HG03175 (cell line): Measurements from ENCODE around the gene TRIM32.

Experiments used
- ATAC-seq: cut with Tn5 transposase; IDR thresholded peaks from one replicate; pipeline ENCODE4 v1.9.1; 2021; ENCODE audit warnings: mild to moderate bottlenecking, moderate library complexity; ENCODE audit not compliant: unreplicated experiment

The TRIM32 gene

DNA sequence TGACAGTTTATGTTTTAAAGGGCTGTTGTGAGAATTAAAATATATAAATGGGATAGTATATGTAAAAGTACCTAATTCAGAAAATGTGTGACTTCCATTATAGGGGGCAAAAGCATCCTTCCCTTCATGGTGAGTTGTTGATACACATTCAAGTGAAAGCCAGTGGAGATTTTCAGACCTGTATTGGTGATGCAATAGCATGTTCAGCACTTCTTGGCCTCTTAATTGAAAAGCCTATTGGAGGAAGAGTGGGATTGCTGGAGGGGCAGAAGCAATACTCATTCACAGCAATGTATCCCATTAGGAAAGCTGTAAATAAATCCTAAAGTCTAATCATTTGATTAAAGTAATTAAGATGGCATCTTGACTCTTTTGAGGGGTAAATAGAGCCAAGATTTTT lies 17.4 kb downstream of the TRIM32 start:
- ATAC-seq, result no peak

DNA sequence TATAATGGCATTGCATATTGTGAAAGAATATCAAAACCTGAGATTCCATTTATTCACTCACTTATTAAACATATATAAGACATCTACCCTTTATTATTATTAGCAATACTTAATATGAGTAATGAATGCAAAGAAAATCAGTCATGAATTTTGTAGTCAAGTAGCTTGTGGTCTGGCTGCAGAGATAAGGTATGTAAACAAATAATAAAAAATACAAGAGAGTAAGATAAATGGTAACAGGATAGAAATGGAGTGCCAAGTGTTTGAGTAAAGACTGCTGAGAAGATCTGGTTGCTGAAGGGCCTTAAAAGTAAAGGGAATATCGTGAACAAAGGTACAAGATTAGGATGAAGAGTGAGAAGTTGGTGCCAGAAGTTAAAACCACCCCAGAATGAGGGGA lies 18.4 kb downstream of the TRIM32 start:
- ATAC-seq, result no peak

DNA sequence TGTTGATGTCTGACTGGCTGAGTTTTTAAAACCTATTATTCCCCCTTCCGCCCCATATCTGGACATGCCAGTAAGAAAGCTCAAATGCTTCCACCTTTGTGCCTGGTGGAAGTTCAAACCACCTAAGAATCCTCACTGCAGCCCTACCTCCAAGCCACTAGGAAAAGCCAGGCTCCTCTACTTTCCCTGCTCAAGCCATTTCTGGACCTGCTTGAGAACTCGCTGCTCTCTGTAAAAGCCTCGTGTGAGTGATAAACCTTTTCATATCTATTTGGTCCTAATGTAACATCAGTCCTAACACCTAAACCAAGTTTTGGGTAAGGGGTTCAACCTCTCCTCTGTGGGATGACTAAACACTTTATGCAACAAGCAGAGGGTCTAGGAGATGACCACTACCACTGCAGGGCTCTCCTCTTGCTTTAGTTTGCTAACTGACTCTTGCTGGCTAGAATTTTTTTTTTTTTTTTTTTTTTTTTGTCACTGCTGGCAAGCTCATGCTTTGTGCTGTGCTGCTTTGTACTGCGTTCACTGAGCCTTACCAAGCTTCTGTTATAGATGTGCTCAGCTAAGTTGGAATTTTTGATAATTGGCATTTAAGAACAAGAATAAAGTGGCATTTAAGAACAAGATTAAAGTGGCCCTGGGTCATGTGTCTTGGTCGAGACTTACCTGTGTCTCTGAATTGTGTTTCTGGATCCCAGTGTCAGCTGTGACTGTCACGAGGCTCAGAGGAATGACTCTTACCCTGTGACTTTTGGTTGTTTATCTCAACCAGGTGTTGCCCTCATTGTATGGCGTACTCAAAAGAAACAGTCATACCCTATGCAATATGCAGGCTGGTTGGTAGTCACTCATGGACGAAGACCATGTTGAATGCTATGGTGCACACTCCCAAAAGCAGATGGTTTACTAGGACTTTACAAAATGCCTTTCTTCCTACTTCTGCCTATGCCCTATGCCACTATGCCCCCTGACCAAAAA lies 19.5 kb downstream of the TRIM32 start:
- ATAC-seq, result no peak

DNA sequence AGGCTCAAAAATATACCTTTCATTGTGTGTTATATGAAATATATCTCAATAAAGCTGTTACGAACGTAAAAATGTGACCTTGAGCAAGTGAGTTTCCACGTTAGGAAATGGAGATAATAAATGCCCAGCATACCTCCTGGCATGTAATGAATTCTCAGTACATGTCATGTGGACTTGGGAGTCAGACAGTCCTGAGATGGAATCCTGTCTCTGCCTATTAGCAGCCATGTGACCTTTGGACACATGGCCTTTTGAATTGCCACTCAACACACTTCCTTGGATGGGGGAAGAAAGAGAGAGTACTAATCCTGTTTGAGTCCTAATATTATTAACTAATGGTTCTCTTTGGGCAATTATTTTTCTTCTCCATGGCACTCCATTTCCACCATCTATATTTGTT lies 25.7 kb downstream of the TRIM32 start:
- no peak for ATAC-seq

DNA sequence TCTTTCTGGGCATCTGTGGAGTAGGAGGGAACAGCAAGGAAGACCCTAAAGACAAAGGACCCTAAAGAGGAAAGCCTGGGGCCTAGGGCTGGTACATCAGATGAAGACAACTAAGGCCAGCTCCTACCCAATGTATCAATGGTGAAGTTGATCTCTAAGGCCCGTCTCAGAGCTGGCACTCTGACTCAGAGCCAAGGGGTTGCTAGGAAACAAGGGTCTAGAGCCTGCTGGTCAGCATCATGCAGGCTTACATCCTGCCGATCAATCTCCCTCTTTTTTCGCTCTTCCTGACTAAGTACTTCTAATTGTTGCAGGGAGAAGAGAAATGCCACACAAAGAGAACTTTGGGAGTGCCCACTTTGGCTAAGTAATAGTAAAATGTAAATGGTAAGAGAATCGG lies 26.2 kb downstream of the TRIM32 start:
- ATAC-seq, result no peak

DNA sequence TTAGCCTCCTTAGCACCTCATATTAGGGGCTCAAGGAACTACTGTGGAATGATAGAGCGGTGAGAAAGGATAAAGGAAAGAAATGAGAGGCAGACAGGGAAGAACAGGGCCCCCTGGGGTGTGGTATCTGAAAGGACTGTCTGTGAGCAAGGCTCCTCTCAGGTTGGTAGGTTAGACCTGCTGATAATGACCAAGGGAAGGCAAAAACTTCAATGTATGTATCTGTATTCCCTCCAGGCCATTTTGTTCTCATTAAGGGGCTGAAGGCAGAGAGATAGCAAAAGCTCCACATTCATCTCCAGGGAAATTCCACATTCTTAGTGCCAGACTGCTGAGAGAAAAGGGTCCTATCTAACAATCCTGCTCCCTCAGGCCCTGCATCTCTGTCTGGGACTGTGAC lies 28.6 kb downstream of the TRIM32 start:
- no peak for ATAC-seq

DNA sequence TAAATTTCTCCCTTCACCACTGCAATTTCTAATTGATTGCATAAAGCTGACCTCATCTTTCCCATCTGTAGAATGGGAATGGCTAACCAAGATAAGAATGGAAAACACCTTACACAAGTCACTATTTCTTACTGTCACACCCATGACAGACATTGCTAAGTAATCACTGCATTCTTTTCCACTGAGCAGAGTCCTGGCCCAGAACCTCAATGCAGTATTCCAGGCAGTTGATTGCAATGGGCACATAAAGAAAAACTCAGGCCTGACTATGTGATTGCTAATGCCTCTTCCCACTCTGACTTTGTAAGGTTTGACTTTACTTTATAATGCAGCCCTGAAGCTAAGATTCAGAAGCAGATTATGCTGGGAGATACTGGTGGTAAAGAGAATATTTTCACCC lies 29.3 kb downstream of the TRIM32 start:
- ATAC-seq, result no peak

DNA sequence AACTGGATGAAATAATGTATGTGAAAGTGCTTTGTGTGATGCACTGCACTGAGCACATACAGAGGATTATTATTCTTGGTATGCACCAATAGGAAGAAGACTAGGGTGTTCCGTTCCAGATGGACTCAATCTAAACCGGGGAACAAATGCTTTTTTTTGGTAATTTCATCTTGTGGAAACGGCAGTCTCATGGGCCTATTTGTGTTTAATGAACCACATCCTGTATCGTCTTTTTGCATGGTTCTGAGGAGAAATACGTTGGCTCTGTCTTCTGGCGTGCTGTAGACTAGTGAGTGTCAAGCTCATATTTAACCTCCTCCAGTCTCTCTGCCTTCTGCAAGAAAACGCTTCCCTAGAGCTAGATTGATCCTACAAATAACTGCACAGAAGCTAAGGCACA lies 30.0 kb downstream of the TRIM32 start:
- no peak for ATAC-seq

DNA sequence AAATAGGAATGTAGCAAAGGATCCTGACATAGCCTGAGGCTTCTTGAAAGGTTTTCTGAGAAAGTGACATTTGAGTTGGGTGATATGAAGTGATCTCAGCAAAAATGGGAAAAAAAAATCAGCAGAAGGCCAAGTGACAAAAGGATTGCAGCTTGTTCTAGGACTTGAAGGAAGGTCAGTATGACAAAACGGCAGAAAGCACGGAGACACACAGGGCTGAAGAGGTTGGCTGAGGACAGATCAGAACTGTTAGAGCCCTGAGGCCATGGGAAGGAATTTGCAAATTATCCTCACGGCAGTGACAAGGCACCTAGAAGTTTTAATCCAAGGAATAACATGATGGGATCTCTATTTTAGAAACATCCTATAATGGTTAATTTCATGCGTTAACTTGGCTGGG lies 31.0 kb downstream of the TRIM32 start:
- ATAC-seq, result no peak

DNA sequence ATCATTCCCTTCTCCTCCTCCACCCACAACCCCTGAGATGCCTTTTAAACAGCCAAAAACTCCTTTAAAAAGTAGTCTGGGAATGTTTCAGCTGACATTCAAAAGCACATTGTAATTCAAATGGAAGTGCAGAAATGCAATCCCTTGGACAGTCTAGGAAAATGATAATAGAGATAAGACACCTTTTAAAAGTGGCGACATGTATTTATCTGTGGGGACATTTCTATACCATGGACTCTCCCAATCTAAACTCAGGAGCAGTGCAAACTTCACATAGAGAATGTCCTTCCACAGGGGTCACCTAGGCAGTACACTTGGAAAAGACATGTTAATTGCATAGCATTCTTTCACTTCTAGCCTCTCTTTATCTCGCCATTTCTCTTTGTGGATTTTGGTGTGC lies 33.0 kb downstream of the TRIM32 start:
- no peak for ATAC-seq

DNA sequence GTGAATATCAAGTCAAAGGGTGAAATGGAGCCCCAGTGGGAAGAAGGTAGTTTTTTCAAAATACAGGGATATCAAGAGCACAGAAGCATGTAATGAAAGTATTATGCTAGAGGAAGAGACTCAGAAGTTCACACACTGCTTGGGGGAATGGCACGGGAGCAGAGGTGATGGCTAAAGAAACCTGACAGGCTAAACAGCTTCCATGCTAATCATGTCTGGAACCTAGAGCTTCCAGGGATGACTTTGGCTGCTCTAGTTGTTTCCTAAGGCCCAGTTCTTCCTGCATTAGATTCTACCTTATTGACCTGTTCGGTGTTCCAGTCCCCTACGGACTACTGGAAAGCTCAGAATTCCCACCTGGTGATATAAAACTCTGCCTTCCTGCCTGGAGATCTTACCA lies 34.3 kb downstream of the TRIM32 start:
- ATAC-seq, result no peak

DNA sequence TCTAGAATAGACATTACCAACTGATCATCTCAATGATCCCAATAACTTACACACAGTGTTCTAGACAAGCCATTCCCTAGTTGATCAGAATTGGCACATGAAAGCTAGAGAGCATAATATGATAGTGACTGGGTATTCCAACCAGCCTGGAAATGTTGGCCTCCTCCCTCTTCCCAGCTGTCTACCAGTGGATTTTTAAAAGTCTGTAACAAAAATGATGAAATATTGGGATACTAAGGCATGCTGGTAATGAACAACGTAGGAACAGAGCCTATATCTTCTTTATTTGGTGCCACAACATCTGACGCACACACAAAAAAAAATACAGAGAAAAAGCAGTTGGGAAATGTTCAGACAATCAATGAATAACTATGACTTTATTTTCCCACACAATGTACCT lies 34.8 kb downstream of the TRIM32 start:
- ATAC-seq, result no peak

DNA sequence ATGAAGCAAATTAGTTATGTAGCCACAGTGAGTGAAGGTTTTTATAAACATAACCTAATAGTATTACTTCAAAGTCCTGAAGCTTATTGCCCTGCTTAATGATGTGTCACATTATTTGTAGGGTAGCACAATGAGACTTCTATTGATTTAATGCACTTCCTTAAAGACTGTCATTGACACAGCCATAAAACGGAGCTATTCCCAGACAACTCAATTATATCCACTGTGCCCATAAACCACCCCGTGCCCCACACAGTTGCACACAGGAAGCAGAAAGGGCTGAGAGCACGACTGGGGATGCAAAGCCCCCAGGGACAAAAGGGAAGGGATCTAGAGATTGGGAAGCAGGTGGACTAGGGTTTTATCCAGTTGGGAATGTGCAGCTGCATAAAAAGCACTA lies 37.0 kb downstream of the TRIM32 start:
- no peak for ATAC-seq

DNA sequence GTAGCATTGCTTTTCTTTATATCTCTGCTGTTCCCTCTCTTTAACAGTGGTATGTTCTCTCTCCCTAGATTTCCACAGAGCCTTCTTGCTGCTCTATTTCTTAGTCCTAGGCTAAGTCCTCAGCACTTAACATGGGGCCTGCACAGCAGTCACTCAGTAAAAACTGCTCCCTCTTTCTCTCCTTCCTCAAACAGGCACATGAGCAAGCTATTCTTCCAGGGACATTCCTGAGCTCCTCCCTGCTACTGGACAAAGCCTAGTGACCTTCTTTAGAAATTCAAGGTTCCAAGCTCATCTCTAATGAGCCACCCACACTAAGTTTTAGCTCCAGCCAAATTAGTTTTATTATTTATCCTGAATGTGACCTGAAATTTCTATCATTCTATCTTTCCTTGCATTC lies 39.5 kb downstream of the TRIM32 start:
- ATAC-seq, result no peak

DNA sequence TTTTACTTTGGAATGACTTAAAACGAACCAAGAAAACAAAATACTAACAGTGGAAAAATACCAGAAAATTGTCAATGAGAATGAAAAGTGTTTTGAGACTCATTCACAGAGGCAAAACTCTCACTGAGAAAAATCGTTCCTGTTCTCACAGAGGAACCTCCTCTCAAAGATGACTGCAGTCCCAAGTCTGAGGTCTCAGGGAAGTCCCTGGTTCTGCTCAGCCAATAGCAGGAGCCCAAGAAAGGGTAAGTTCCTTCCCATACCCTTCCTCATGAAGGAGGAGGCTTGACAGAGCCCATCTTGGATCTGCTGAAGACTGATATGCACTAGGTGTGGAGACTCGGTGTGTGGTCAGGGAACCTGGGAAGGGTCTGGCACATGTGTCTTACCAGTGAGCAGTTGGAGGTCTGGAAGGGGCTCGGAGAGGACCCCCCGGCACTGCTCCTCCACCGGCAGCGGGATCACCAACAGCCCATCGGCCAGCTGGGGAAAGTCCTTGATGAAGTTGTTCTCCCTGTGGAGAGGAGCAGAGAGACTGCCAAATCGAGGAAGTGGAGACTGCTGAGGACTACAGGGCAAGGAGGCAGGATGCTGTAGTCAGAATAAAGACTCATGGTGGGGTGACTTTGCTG lies 46.0 kb downstream of the TRIM32 start:
- no peak for ATAC-seq

DNA sequence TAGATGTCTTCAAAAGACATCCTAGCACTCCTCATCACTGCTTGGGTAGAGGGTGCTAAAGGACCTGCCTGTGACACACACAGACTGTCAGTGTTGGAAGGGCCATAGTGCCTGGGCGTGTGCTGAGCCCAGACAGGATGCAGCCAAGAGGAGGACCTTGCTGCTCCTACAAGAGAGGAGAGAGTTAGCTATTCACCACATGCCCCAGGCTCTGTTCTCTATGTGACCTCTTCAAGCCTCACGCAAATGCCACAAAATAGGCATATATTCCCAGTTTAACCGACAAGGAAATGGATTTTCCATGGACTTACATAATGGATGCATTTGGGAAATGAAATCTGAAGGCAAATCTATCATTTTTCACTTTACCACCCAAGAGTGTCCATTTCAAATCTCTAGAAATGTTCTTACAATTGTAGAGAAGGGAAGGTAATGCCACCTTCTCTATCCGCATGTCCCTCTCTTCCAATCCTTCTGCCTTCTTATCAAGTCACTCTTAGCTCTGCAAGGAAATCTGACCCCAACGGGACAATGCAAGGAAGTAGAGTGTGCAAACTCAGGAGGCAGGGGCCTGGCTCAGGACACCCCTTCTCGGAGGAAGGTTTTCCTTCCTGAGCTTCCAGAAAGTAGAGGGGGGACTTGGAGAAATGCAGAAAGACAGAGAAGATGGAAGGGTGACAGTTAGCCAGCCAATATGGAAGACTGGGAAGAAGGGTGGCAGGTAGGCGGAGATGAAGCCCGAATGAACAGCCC lies 49.5 kb downstream of the TRIM32 start:
- ATAC-seq, result no peak

DNA sequence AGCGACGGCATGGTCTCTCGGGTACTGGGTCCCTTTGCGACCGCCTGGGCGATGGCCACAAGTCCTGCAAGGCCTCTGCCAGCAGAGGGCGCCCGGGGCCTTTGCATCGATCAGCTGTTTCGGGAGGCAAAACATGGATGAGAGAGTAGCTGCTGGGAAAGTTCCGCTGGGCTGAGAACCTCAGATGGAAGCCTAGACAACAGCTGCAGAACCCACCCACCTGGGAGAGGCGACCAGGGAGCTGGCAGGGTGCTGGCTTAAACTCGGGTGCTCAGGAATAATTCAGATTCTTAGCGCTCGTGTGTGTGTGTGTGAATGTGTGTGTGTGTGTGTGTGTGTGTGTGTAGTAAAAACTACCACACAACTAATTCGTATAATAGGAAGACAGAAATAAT lies 50.0 kb downstream of the TRIM32 start:
- peak; percentile 76 for ATAC-seq

DNA sequence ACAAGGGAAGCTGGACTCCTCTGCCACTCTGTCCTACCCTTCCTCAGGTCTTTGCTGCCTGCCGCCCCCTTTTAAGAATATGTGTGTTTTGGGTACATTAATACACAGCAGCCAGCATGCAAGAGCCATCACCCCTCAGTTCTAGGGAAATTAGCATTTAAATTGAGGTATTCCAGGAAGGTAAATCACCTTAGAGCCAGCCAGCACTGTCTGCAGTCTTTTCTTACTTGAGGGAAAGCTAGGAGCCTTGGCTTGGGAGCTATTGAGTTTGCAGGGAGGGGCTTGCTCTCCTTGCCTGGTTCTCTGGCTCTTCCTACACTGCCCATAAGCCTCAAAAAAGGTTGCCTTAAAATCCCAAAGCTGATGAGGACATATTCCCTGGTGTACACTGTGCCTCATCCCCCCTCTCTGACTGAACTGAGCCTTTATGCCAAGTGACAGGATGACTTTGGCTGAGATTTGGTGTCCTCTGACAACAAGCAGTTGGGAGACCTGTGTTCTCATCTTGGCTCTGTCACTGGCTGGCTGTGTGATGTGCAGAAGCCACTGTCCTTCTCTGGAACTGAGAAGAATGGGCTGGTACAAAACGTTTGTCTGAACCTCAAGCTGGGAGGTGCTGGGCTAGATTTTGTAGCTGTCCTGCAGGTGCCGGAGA lies 54.1 kb downstream of the TRIM32 start:
- ATAC-seq, result no peak

DNA sequence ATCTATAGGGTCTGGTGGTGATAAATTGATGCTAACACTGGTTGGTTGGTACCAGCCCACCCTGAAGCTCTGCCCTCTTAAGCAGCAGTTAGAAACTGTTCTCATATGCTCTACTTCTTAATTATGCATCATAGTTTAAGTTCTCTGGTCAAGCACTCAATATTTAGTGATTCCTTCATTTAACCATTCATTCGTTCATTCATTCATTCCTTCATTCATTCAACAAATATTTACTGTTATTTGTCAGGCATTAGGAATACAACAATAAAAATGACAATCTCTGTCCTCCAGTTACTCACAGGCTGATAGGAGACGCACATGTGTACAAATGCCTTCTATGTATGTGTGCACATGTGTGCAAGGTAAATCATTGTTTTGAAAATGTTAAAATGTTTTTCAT lies 54.6 kb downstream of the TRIM32 start:
- no peak for ATAC-seq

DNA sequence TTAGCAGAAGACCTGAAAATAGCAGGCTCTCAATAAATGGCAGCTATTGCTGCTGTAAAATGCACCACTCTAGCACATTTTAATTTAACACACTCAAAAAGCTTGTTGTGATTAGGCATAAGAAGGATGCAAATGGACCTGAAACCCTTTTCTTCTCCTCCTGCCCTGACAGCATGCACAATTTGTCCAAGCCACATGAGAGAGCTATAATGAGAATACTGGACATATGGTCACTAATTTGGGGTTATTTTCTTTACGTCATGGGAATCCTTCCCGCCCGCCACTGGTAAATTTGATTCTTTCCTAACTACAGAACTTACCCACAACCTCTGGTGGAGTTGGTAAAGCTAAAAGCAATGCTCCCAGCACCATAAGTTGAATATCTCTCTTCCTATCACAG lies 62.1 kb downstream of the TRIM32 start:
- ATAC-seq, result no peak

DNA sequence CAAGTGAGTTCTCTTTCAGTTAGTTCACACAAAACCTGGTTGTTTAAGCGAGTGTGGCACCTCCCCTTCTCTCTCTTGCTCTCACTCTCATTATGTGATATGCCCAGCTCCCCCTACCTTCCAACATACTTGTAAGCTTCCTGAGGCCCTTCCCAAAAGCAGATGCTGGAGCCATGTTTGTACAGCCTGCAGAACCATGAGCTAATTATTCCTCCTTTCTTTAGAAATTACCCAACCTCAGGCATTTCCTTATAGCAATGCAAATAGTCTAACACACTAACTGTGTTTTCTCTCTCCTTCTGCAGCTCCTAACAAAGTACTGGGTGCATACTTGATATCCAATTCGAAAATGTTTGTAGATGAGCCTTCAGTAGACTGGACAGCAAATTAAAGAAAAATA lies 62.7 kb downstream of the TRIM32 start:
- ATAC-seq, result no peak
